T-helper 2 cell treated with Interferon-gamma antibody and Interleukin-4, amounts not matched to agents 100 ng/mL and 5 ng/mL, for 36 hours (primary cell): ENCODE results near the gene HMMR. TPM values are rescaled to one million over a fixed set of nuclear protein-coding genes. Genes with fewer than 3 reads are reported as not detected.
"Not testable (repeated sequence)": the region's sequence is repeated elsewhere in the genome, so short reads cannot be mapped to it uniquely, and the experiment has no call there.

Experiments used
- intact Hi-C: fragments of 100-400 bp; cut with micrococcal nuclease; formaldehyde crosslinking; loops from one replicate; pipeline ENCODE4 v1.15.1; 2023
- total RNA-seq: library from RNA; stranded (reverse); gene quantifications from 2 replicates; pipeline ENCODE4 v1.2.3, GENCODE V29; 2022

The HMMR gene
- total RNA-seq, 1 donor from 2014 or later = 46.1 TPM

- intact Hi-C loops = loop anchor here (1.0 to 5.0 kb wide), 4 partner anchors 17 to 193 kb away; partner anchors contain the start of genes CCNG1, HMMR and NUDCD2
These were observed 45.1 kb downstream of the HMMR start, which contains the start of gene MAT2B for GRCh38 chr5:163505368-163506094. Gene MAT2B (plus strand): TSS chr5:163505619. CDS start chr5:163505687, 68 bp downstream.

GRCh38 chr5:163506095-163506457 is 45.6 kb downstream of the HMMR start:
- intact Hi-C loops = loop anchor here (5.0 kb wide), 1 partner anchor 194 kb away; no protein-coding TSS in a partner anchor

GRCh38 chr5:163506726-163507125 is 46.3 kb downstream of the HMMR start:
- intact Hi-C loops = loop anchor here (5.0 kb wide), 1 partner anchor 194 kb away; no protein-coding TSS in a partner anchor

GRCh38 chr5:163508753-163509152 is 48.3 kb downstream of the HMMR start:
- intact Hi-C loops = loop anchor here (5.0 kb wide), 1 partner anchor 196 kb away; no protein-coding TSS in a partner anchor

GRCh38 chr5:163509291-163509951 is 49.0 kb downstream of the HMMR start:
- intact Hi-C loops = loop anchor here (5.0 kb wide), 1 partner anchor 197 kb away; no protein-coding TSS in a partner anchor

- intact Hi-C loops = no loop called here
These were observed 52.1 kb downstream of the HMMR start for GRCh38 chr5:163512526-163512925.

GRCh38 chr5:163525096-163525495 is 64.7 kb downstream of the HMMR start:
- intact Hi-C loops = no loop called here

- intact Hi-C loops = no loop called here
These were observed 69.3 kb downstream of the HMMR start for GRCh38 chr5:163529698-163530097.

- intact Hi-C loops = no loop called here
These were observed 70.8 kb downstream of the HMMR start for GRCh38 chr5:163531272-163531671.

GRCh38 chr5:163532171-163533084 is 72.0 kb downstream of the HMMR start:
- intact Hi-C loops = no loop called here

- intact Hi-C loops = no loop called here
These were observed 72.8 kb downstream of the HMMR start for GRCh38 chr5:163533223-163533622.

GRCh38 chr5:163534492-163535094 is 74.2 kb downstream of the HMMR start:
- intact Hi-C loops = no loop called here

GRCh38 chr5:163535290-163535689 is 74.9 kb downstream of the HMMR start:
- intact Hi-C loops = no loop called here

- intact Hi-C loops = not testable (repeated sequence)
These were observed 76.0 kb downstream of the HMMR start for GRCh38 chr5:163536442-163536841.

GRCh38 chr5:163540696-163541095 is 80.3 kb downstream of the HMMR start:
- intact Hi-C loops = no loop called here

Other genes starting within 250 kb of the HMMR start
- 111 and 119 TPM in 2 replicates for gene CCNG1, start 23.0 kb upstream of the HMMR start, total RNA-seq
- gene NUDCD2, start 530 bp upstream of the HMMR start, total RNA-seq = 28.7 and 32.3 TPM in 2 replicates
- 82.4 and 84.5 TPM in 2 replicates for gene MAT2B, start 45.0 kb downstream of the HMMR start, total RNA-seq